B cell (primary cell): ENCODE results near the gene TMEM208.

Experiments used
- EZH2 ChIP-seq: IDR thresholded peaks from 2 replicates; pipeline ENCODE4 v1.6.1; 2012; ENCODE audit warnings: borderline replicate concordance, low read depth, mild to moderate bottlenecking, moderate library complexity, low read length; ENCODE audit not compliant: insufficient read depth, poor library complexity, severe bottlenecking
- TF ChIP-seq, protein P1 (sequence below): fragments of 200-600 bp; IDR thresholded peaks from one replicate; pipeline ENCODE4 v1.8.0; 2022; ENCODE audit warnings: antibody characterized with exemption, mild to moderate bottlenecking

- TF ChIP-seq, protein P1, sequence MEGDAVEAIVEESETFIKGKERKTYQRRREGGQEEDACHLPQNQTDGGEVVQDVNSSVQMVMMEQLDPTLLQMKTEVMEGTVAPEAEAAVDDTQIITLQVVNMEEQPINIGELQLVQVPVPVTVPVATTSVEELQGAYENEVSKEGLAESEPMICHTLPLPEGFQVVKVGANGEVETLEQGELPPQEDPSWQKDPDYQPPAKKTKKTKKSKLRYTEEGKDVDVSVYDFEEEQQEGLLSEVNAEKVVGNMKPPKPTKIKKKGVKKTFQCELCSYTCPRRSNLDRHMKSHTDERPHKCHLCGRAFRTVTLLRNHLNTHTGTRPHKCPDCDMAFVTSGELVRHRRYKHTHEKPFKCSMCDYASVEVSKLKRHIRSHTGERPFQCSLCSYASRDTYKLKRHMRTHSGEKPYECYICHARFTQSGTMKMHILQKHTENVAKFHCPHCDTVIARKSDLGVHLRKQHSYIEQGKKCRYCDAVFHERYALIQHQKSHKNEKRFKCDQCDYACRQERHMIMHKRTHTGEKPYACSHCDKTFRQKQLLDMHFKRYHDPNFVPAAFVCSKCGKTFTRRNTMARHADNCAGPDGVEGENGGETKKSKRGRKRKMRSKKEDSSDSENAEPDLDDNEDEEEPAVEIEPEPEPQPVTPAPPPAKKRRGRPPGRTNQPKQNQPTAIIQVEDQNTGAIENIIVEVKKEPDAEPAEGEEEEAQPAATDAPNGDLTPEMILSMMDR = no peak
- no peak for TF ChIP-seq EZH2
These were observed 614 bp downstream of the TMEM208 start for GRCh38 chr16:67227567-67227921.
